ENCODE data around the gene ORAI3. TPM values are rescaled to one million over a fixed set of nuclear protein-coding genes. Genes with fewer than 3 reads are reported as not detected.

Gene ORAI3
- total and polyA plus RNA-seq, 2 of the 13 experiments (the other 11 are each of a cell fraction or from before 2014, with no cell fraction given) = 11.4 to 32.0 TPM

- 91% methylated on average over 1 of the region's 1 CpG for WGBS (ENCODE audit: low lambda C conversion rate)
- H3K36me3 ChIP-seq (replicated peaks in 1 of 2; ENCODE audit: control insufficient read depth in 1 of 2, insufficient read depth in 2 of 2, low read length in 2 of 2) = no peaks in the 10 kb centered on the region
- no peak for DNase-seq (ENCODE audit: low spot score)
- no peak overlapping the region for H3K4me3 ChIP-seq (replicated peaks in 1 of 3; ENCODE audit: insufficient read depth in 1 of 3, low read depth in 2 of 3, low read length in 3 of 3)
- POLR2A ChIA-PET = interaction anchor here (0.8 kb wide), 1 partner anchor 171 kb away, joined by 3 read pairs; the partner anchor contains the start of gene PHKG2
- H3K9me3 ChIP-seq (ENCODE audit: low read length) = no peaks in the 10 kb centered on the region
- ATAC-seq = no peak
- H3K27ac ChIP-seq (ENCODE audit: extremely low read length, insufficient read depth, low read length) = no peak overlapping the region
- H3K4me1 ChIP-seq (ENCODE audit: insufficient read depth, low read length) = peaks cover 18% of the 10 kb centered on the region
- BruUV-seq (replicated peaks) = no TSS peak
- no peaks in the 10 kb centered on the region for H3K79me2 ChIP-seq (ENCODE audit: insufficient read depth, low read length)
- H3K9ac ChIP-seq (ENCODE audit: insufficient read depth, low read depth, low read length) = no peak overlapping the region
- H3K27me3 ChIP-seq (ENCODE audit: control insufficient read depth in 1 of 2, insufficient read depth in 2 of 2, low read length in 2 of 2) = no peaks in the 10 kb centered on the region; a peak in 1 of 5 replicates
- in situ Hi-C loops (cut with HindIII; ENCODE audit: extremely low pct_ligation_motif_present, low pct_unique_long_range_greater_than_20kb) = no loop called here
- no peak overlapping the region for H3K4me2 ChIP-seq (ENCODE audit: low read depth, low read length)
- TF ChIP-seq XBP1 (CRISPR knock-in tag; IDR thresholded peaks at IDR 0.05) = no peak
- no peak for FAIRE-seq
- no peaks in the 10 kb centered on the region; the same call in 1 of the 2 replicates for H4K20me1 ChIP-seq (ENCODE audit: insufficient read depth, low read length)
- H2AFZ ChIP-seq (ENCODE audit: low read length) = no peak overlapping the region
- CTCF ChIA-PET (ENCODE audit: low intra/inter-chr PET ratio, low total read pairs) = no interaction called here
- intact Hi-C loops (cut with micrococcal nuclease; ENCODE audit: unreplicated experiment) = no loop called here
Observed at GRCh38 chr16:30918614-30919013, 30.3 kb upstream of the ORAI3 start.

GRCh38 chr16:30920891-30921290 is 28.0 kb upstream of the ORAI3 start:
- Histone ChIP-seq H4K20me1 (ENCODE audit: insufficient read depth, low read length) (no peaks in the 10 kb centered on the region; the same call in 1 of the 2 replicates), H3K79me2 (ENCODE audit: insufficient read depth, low read length) (no peaks in the 10 kb centered on the region), H3K9me3 (ENCODE audit: low read length) (no peaks in the 10 kb centered on the region), H3K27ac (ENCODE audit: extremely low read length, insufficient read depth, low read length) (no peak overlapping the region), H3K4me2 (ENCODE audit: low read depth, low read length) (no peak overlapping the region), H3K4me3 (replicated peaks in 1 of 3; ENCODE audit: insufficient read depth in 1 of 3, low read depth in 2 of 3, low read length in 3 of 3) (no peak overlapping the region), H3K27me3 (ENCODE audit: control insufficient read depth in 1 of 2, insufficient read depth in 2 of 2, low read length in 2 of 2) (no peaks in the 10 kb centered on the region; a peak in 1 of 5 replicates), H3K36me3 (replicated peaks in 1 of 2; ENCODE audit: control insufficient read depth in 1 of 2, insufficient read depth in 2 of 2, low read length in 2 of 2) (peaks cover 0 to under 1% of the 10 kb centered on the region in 2 experiments; a peak in 1 of 5 replicates), H3K9ac (ENCODE audit: insufficient read depth, low read depth, low read length) (no peak overlapping the region), H3K4me1 (ENCODE audit: insufficient read depth, low read length) (peaks cover 19% of the 10 kb centered on the region), H2AFZ (ENCODE audit: low read length) (no peak overlapping the region)
- intact Hi-C loops (cut with micrococcal nuclease; ENCODE audit: unreplicated experiment) = loop anchor here (1.0 to 10.0 kb wide), 2 partner anchors 77 to 226 kb away; partner anchors contain the start of gene SRCAP
- DNase-seq (ENCODE audit: low spot score) (no peak), ATAC-seq (no peak), FAIRE-seq (no peak)
- in situ Hi-C loops (cut with HindIII; ENCODE audit: extremely low pct_ligation_motif_present, low pct_unique_long_range_greater_than_20kb) = loop anchor here (5.0 kb wide), 1 partner anchor 79 kb away; no protein-coding TSS in a partner anchor
- BruUV-seq (replicated peaks) = no TSS peak
- 88% methylated on average over 2 of the region's 2 CpGs for WGBS (ENCODE audit: low lambda C conversion rate)
- POLR2A ChIA-PET = no interaction called here
- CTCF ChIA-PET (ENCODE audit: low intra/inter-chr PET ratio, low total read pairs) = interaction anchor here (0.8 to 2.8 kb wide), 2 partner anchors 76 to 107 kb away, joined by 3 to 19 read pairs; no protein-coding TSS in a partner anchor
- TF ChIP-seq BORCS8-MEF2B (CRISPR knock-in tag; IDR thresholded peaks at IDR 0.05) (no peak), MED8 (CRISPR knock-in tag; IDR thresholded peaks at IDR 0.05; ENCODE audit: insufficient replicate concordance) (no peak), AGO2 (optimal IDR thresholded peaks at IDR 0.05; ENCODE audit: low read depth, low read length) (no peak), RFXAP (CRISPR knock-in tag; IDR thresholded peaks at IDR 0.05; ENCODE audit: borderline replicate concordance) (no peak), FOXO1 (CRISPR knock-in tag; IDR thresholded peaks at IDR 0.05) (no peak), NFKB2 (CRISPR knock-in tag; IDR thresholded peaks at IDR 0.05; ENCODE audit: borderline replicate concordance) (no peak), JUND (CRISPR knock-in tag; IDR thresholded peaks at IDR 0.05) (no peak), ZBED4 (CRISPR knock-in tag; IDR thresholded peaks at IDR 0.05; ENCODE audit: borderline replicate concordance) (no peak), CREBL2 (CRISPR knock-in tag; IDR thresholded peaks at IDR 0.05; ENCODE audit: borderline replicate concordance) (no peak)
- TF ChIP-seq, protein P1, sequence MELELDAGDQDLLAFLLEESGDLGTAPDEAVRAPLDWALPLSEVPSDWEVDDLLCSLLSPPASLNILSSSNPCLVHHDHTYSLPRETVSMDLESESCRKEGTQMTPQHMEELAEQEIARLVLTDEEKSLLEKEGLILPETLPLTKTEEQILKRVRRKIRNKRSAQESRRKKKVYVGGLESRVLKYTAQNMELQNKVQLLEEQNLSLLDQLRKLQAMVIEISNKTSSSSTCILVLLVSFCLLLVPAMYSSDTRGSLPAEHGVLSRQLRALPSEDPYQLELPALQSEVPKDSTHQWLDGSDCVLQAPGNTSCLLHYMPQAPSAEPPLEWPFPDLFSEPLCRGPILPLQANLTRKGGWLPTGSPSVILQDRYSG (CRISPR knock-in tag; IDR thresholded peaks at IDR 0.05) = no peak
- TF ChIP-seq, protein P2, sequence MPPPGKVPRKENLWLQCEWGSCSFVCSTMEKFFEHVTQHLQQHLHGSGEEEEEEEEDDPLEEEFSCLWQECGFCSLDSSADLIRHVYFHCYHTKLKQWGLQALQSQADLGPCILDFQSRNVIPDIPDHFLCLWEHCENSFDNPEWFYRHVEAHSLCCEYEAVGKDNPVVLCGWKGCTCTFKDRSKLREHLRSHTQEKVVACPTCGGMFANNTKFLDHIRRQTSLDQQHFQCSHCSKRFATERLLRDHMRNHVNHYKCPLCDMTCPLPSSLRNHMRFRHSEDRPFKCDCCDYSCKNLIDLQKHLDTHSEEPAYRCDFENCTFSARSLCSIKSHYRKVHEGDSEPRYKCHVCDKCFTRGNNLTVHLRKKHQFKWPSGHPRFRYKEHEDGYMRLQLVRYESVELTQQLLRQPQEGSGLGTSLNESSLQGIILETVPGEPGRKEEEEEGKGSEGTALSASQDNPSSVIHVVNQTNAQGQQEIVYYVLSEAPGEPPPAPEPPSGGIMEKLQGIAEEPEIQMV (CRISPR knock-in tag; IDR thresholded peaks at IDR 0.05; ENCODE audit: low read depth) = no peak
